HG03066 (cell line): Measurements from ENCODE around the gene DEPDC7.
A peak's percentile ranks its signal among the peaks of the same experiment; 100 is the strongest.
"Not testable (repeated sequence)": the region's sequence is repeated elsewhere in the genome, so short reads cannot be mapped to it uniquely, and the experiment has no call there.

Experiments used
- ATAC-seq: cut with Tn5 transposase; IDR thresholded peaks from one replicate; pipeline ENCODE4 v1.9.1; 2021; ENCODE audit warnings: low read depth; ENCODE audit not compliant: unreplicated experiment

Gene DEPDC7

DNA sequence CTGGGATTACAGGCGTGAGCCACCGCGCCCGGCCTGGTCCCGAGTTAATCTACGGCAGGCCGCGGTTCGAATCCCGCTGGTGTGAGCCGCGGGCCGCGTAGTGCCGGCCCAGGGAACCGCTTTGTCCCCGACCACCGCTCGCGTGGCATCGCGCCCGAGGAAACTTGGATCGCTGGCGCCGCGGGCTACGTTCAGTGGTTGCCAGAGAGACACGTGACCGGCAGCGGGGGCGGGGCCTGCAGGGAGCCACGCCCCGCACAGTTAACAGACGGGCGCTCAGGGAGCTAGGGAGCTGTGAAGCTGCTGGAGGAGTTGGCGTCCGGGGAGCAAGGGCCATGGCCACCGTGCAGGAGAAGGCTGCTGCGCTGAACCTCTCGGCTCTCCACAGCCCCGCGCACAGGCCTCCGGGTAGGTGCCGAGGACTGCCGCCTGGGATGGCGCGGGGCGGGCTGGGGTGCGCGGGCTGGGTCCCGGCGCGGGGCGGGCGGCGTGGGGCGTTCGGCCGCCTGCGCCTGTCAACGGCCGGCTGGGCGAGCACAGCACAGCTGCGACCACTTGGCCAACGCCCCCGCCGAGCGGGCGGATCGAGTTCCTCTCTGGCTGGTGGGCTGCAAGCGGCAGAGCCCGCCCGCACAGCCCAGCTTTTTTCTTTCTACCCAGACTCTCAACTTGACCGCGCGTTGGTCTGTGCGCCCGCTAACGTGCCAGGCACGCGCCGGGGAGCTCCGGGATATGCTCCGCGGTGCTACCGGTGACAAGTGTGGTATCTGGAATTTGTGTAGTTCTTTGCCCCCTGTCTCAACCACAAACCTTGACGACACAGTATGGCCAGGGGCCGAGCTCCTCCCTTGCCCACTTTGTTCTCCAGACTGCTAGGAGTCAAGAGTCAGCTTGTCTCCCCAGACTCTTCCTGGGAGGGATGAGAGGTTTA, at the start of gene DEPDC7:
TSS of gene DEPDC7 (plus strand) at position 258 of the 931 bp plus-strand sequence. CDS start at position 336, 78 bp downstream.
- peak; percentile 63 for ATAC-seq

GRCh38 chr11:32968541-32968940, 47.1 kb upstream of the DEPDC7 start:
- no peak for ATAC-seq

GRCh38 chr11:32972233-32972632, 43.4 kb upstream of the DEPDC7 start:
- ATAC-seq = not testable (repeated sequence)

GRCh38 chr11:32972781-32973180, 42.9 kb upstream of the DEPDC7 start:
- no peak for ATAC-seq

GRCh38 chr11:32982626-32983025, 33.1 kb upstream of the DEPDC7 start:
- no peak for ATAC-seq

DNA sequence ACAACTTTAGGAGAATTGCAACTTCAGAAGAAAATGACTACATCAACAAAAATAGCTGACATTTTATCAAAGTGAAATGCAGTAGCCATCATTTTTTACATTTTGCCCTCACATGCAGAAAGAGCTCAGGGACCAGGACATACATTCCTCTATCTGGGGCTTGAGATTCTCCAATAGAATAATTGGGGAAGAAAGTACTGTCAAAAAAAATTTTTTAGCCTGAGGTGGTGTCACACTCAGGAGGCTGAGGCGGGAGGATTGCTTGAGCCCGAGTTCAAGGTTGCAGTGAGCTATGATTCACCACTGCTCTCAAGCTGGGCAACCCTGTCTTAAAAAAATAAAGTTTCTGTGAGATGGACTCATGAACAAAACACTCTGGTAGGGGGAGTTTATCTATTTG, 32.2 kb upstream of the DEPDC7 start:
- no peak for ATAC-seq

DNA sequence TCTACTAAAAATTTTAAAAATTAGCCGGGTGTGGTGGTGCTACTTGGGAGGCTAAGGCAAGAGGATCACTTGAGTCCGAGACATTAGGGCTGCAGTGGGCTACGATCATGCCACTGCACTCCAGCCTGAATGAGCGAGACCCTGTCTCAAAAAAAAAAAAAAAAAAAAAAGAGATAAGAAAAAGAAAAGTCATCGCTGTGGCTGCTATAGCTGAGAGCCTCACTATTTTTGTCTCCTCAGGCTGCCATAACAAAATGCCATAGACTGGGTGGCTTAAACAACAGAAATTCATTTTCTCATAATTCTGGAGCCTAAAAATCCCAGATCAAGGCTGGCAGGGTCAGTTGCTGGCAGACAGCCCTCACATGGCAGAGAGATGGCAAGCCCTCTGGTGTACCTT, 30.1 kb upstream of the DEPDC7 start:
- ATAC-seq = no peak

- no peak for ATAC-seq
Measured at GRCh38 chr11:32987851-32988250, 27.8 kb upstream of the DEPDC7 start.

DNA sequence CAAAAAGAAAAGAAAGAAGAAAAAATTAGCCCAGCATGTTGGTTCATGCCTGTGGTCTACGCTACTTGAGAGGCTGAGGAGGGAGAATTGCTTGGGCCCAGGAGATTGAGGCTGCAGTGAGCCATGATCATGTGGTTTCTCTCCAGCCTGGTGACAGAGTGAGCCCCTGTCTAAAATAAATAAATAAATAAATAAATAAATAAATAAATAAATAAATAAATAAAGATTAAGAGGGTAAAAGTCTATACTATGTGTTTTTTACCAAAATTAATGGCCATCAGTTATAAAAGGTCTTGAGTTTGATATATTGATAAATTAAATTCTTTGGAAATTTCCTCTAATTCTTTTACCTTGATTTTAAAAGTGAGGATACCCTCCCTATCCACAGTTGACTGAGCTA, 25.2 kb upstream of the DEPDC7 start:
- ATAC-seq = no peak

- no peak for ATAC-seq
Measured at GRCh38 chr11:32991427-32991826, 24.3 kb upstream of the DEPDC7 start.

DNA sequence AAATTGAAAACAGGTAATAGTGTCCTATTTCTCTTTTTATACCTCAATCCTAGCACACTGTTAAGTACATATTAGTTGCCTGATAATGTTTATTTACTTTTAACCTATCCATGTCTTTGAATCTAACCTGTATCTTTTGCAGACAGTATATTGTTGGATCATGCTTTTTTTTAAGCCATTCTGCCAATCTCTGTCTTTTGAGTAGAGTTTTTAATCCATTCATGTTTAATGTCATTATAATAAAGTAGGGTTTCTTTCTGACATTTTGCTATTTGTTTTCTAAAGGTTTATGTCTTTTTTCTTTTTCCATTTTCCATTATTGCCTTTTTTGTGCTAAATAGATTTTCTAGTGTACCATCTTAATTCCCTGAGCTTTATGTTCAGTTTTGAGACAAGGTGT, 23.8 kb upstream of the DEPDC7 start:
- ATAC-seq = no peak

- no peak for ATAC-seq
Measured at GRCh38 chr11:33000181-33000580, 15.5 kb upstream of the DEPDC7 start.

DNA sequence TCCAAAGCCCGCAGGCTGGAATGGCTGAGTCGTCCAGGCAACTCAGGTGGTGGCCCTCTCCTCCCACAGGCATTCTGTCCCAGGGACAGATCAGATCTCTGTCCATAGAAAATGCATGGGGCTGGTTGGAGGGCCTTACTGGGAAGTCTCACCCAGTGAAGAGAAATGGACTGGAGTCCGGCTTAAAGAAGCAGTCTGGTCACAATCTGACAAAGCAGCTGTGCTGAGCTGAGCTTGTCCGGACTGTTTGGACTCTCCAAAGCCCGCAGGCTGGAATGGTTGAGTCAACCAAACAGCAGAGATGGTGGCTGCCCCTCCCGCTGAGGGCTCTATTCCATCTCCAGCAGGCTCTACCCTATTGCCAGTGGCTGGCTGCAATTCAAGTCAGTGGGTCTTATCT, 14.4 kb upstream of the DEPDC7 start:
- ATAC-seq = no peak

DNA sequence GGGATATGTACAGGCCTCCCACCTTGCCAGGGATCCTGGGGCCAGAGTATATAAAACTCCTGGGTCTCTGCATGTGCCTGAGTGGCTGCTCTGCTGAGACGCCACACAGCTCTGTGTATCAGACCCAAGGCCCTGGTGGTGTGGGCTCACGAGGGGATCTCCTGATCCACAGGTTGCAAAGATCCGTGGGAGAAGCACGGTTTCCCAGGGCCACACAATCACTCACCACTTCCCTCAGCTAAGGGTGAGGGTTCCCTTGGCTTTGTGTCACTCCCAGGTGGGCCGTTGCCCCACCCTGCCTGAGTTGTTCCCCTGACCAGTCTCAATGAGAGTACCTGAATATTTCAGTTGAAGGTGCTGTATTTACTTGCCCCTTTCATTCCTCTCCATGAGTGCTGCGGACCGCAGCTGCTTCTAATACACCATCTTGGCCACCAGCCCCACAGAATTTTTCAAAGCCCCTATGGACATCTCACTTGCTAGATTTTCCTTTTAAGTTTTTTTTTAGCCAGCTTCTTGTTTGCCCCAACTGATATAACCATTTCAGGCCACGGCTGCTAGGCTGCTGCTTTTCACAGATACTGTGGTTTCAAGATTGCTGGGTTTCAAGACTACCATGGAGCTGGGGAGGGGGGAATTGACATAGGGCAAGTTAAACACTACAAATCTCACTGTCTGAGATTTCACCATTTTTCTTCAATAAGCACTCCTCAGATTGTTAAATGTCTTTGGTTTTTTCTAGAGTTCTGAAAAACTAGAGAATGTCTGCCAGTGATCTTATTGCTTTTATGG, 13.7 kb upstream of the DEPDC7 start:
- ATAC-seq = no peak

DNA sequence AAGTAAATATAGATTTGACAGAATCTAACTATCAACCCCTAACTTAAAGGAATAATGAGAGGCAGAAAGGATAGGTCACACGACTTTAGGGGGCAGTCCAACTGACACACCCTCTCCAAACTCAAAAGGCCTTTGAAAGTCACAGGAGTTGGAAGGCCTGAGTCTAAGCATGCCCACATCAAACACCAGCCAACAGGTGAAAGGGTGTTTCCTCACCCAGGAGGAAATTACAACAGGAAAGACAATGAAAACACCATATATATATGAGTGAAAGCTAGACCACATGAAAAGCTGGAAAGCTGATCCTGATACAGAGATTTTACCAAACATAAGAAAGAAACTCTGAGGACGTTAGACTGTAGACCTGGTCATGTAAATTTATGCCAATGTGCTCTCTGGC, 10.5 kb upstream of the DEPDC7 start:
- no peak for ATAC-seq

DNA sequence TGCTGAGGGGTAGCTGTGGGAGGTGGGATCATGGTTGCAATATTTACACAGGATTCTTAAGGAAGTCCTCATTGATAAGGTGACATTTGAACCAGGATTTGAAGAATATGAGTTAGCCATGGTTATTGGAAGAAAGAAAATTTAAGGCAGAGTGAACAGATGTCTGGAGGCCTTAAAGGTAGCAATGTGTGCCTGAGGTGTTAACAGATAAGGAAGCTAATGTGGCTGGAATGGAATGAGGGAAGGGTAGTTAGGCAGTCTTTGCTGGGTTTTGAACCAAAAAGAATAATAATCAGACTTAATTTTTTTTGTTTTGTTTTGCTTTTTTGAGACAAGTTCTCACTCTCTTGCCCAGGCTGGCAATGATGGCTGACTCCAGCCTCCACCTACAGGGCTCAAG, 9.7 kb upstream of the DEPDC7 start:
- no peak for ATAC-seq

- no peak for ATAC-seq
Measured at GRCh38 chr11:33013755-33014154, 1.9 kb upstream of the DEPDC7 start.

- no peak for ATAC-seq
Measured at GRCh38 chr11:33016654-33017053, 976 bp downstream of the DEPDC7 start.

GRCh38 chr11:33017478-33017877, 1.8 kb downstream of the DEPDC7 start:
- no peak for ATAC-seq

GRCh38 chr11:33017965-33018364, 2.3 kb downstream of the DEPDC7 start:
- no peak for ATAC-seq

GRCh38 chr11:33018840-33019239, 3.2 kb downstream of the DEPDC7 start:
- no peak for ATAC-seq

DNA sequence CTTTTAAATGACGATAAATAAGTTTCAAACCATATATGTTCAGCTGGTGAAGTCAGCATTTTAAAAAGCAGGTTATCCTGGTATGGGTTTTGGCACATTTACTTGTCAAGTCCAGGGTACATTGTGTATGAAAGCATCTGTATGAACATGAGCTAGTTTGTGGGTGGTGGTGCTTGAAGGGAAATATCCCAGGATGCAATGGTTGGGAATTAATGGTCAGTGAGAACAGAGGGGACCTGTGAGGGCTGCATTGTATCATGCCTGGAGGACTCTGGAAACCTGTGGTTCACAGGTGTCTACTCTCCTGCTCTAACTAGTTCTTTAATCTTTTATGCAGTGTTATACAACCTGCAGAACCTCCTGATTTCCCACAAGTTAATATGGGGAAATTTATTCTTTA, 5.8 kb downstream of the DEPDC7 start:
- no peak for ATAC-seq
